Testis (tissue), 3 donors: ENCODE data around the gene AP1M2. TPM values are rescaled to one million over a fixed set of nuclear protein-coding genes. Genes with fewer than 3 reads are reported as not detected.
"Not testable (repeated sequence)": the region's sequence is repeated elsewhere in the genome, so short reads cannot be mapped to it uniquely, and the experiment has no call there.

ENCODE experiments used
- DNase-seq: peaks from one replicate; pipeline ENCODE4 v3.0.0-alpha.2; 2019
- H3K27ac ChIP-seq, 2 donors: fragments of 200-600 bp; sonication (generic); one replicate each; pipeline ENCODE4 v1.5.1; 2019
- H3K27me3 ChIP-seq: fragments of 200-600 bp; sonication (generic); one replicate; pipeline ENCODE4 v1.5.1; 2019
- H3K36me3 ChIP-seq: fragments of 200-600 bp; sonication (generic); one replicate; pipeline ENCODE4 v1.5.1; 2017; ENCODE audit warnings: low read depth; ENCODE audit errors: missing control alignments
- H3K4me1 ChIP-seq: fragments of 200-600 bp; sonication (generic); one replicate; pipeline ENCODE4 v1.5.1; 2019
- H3K4me3 ChIP-seq, 2 donors: fragments of 200-600 bp; sonication (generic); one replicate each; pipeline ENCODE4 v1.5.1; 2017 to 2019
- H3K9me3 ChIP-seq: fragments of 200-600 bp; sonication (generic); one replicate; pipeline ENCODE4 v1.5.1; 2017
- CTCF ChIP-seq, 3 experiments: fragments of 450-650 bp in 2 of 3; fragments of 200-600 bp in 1 of 3; sonication (generic) in 1 of 3; IDR thresholded peaks; one replicate each; pipeline ENCODE4 v1.5.1; 2016 to 2019; ENCODE audit warnings: antibody characterized with exemption in 3 of 3, mild to moderate bottlenecking in 2 of 3, moderate library complexity in 1 of 3
- POLR2A ChIP-seq: fragments of 450-650 bp; IDR thresholded peaks from one replicate; pipeline ENCODE4 v1.6.1; 2017; ENCODE audit warnings: antibody characterized with exemption, mild to moderate bottlenecking, moderate library complexity
- WGBS, 2 donors: methylation state at CpG; one replicate each; pipeline ENCODE4 v1.1.5; 2018; 5-methylcytosine and 5-hydroxymethylcytosine counted together
- intact Hi-C: fragments of 100-400 bp; cut with DNase I; formaldehyde crosslinking; loops from one replicate; pipeline ENCODE4 v1.15.1; 2023; ENCODE audit warnings: low total_unique reads
- polyA plus RNA-seq: library from polyadenylated mRNA; stranded (reverse); fragments of 350-450 nt; fragmentation: Illumina TruSeq; extraction: RNeasy Lipid Tissue Mini Kit (QIAGEN cat#74804); gene quantifications from one replicate; pipeline ENCODE4 v1.2.3, GENCODE V29; 2014; ENCODE audit warnings: low read depth, low replicate concordance; ENCODE audit not compliant: insufficient read depth
- total RNA-seq, 2 donors: library from RNA; depleted of rRNA; stranded (reverse); fragments of >200 nt; gene quantifications; one replicate each; pipeline ENCODE4 v1.2.3, GENCODE V29; 2016

AP1M2 gene
- total and polyA plus RNA-seq, 3 donors from 2014 or later: 6.9 to 23.3 (median 7.7) TPM

- no peaks in the 10 kb centered on the region for H3K36me3 ChIP-seq
- peak overlapping the region in 1 of 2 donors; percentile 7 for H3K4me3 ChIP-seq
- no peak overlapping the region for H3K27ac ChIP-seq
- no peaks in the 10 kb centered on the region for H3K9me3 ChIP-seq
- DNase-seq: peak; percentile 68
- H3K27me3 ChIP-seq: no peaks in the 10 kb centered on the region
- intact Hi-C loops: no loop called here
- H3K4me1 ChIP-seq: no peaks in the 10 kb centered on the region
- 48 to 51% methylated on average over 8 to 12 of the region's 12 CpGs for WGBS, 2 donors
- TF ChIP-seq POLR2A (no peak), CTCF (IDR thresholded peaks at IDR 0.05) (no peak)
These were observed 34.5 kb downstream of the AP1M2 start for GRCh38 chr19:10552510-10553053.

- Histone ChIP-seq H3K9me3 (no peaks in the 10 kb centered on the region), H3K36me3 (no peaks in the 10 kb centered on the region), H3K4me1 (no peaks in the 10 kb centered on the region), H3K27ac (no peak overlapping the region), H3K4me3 (no peak overlapping the region), H3K27me3 (no peaks in the 10 kb centered on the region)
- TF ChIP-seq POLR2A (no peak), CTCF (IDR thresholded peaks at IDR 0.05) (no peak)
- intact Hi-C loops: no loop called here
- 84 to 90% methylated on average over 9 to 12 of the region's 12 CpGs for WGBS, 2 donors
- DNase-seq: no peak
These were observed 35.3 kb downstream of the AP1M2 start for GRCh38 chr19:10551698-10552301.

- H3K27me3 ChIP-seq, H3K36me3 ChIP-seq, H3K4me1 ChIP-seq, intact Hi-C loops, DNase-seq, H3K4me3 ChIP-seq, H3K27ac ChIP-seq, H3K9me3 ChIP-seq: not testable (repeated sequence)
- 81 to 95% methylated on average over 9 of the region's 9 CpGs for WGBS, 2 donors
These were observed 36.1 kb downstream of the AP1M2 start for GRCh38 chr19:10551006-10551405.

GRCh38 chr19:10550336-10550735 lies 36.8 kb downstream of the AP1M2 start:
- DNase-seq: no peak
- TF ChIP-seq CTCF (IDR thresholded peaks at IDR 0.05): no peak
- no peak for TF ChIP-seq POLR2A

GRCh38 chr19:10549733-10550132 lies 37.4 kb downstream of the AP1M2 start:
- Histone ChIP-seq H3K27ac (no peak overlapping the region), H3K36me3 (no peaks in the 10 kb centered on the region), H3K4me3 (no peak overlapping the region), H3K4me1 (peaks cover 4% of the 10 kb centered on the region), H3K9me3 (no peaks in the 10 kb centered on the region), H3K27me3 (no peaks in the 10 kb centered on the region)
- intact Hi-C loops: no loop called here
- 79% methylated on average over 6 to 7 of the region's 7 CpGs for WGBS, 2 donors
- DNase-seq: no peak
- TF ChIP-seq POLR2A (no peak), CTCF (IDR thresholded peaks at IDR 0.05) (no peak)

More at GRCh38 chr19:10550336-10550735, 36.8 kb downstream of the AP1M2 start:
- WGBS, 2 donors: 76 to 92% methylated on average over 6 of the region's 6 CpGs
- Histone ChIP-seq H3K36me3 (no peaks in the 10 kb centered on the region), H3K4me1 (no peaks in the 10 kb centered on the region), H3K27me3 (no peaks in the 10 kb centered on the region), H3K27ac (no peak overlapping the region), H3K9me3 (no peaks in the 10 kb centered on the region), H3K4me3 (no peak overlapping the region)
- intact Hi-C loops: no loop called here
